Right lobe of liver (tissue), 4 donors: ENCODE data around the gene UTS2R.

Experiments used
- CTCF ChIP-seq, 4 donors: fragments of 200-600 bp in 3 of 4; fragments of 450-650 bp in 1 of 4; IDR thresholded peaks; one replicate each; pipeline versions ENCODE4 v1.5.1 to v1.8.0; 2016 to 2022; ENCODE audit warnings: antibody characterized with exemption in 4 of 4, mild to moderate bottlenecking in 2 of 4
- POLR2A ChIP-seq: fragments of 450-650 bp; IDR thresholded peaks from one replicate; pipeline ENCODE4 v1.6.1; 2017; ENCODE audit warnings: antibody characterized with exemption, mild to moderate bottlenecking
- donor health status: DM: no; HTN: no; CAD: no.
- donor health status: DM: no; HTN: no; CAD: no.
- donor health status: DM: no; HTN: yes; CAD: no.

GRCh38 chr17:82330322-82331239 is 41.0 kb upstream of the UTS2R start:
- no peak for TF ChIP-seq CTCF (IDR thresholded peaks at IDR 0.05)
- no peak for TF ChIP-seq POLR2A
